ENCODE results near the gene SNCA. TPM values are rescaled to one million over a fixed set of nuclear protein-coding genes. Genes with fewer than 3 reads are reported as not detected.

Gene SNCA
- polyA plus RNA-seq, 1 donor: 26.0 TPM

GRCh38 chr4:89820010-89820409 is 17.0 kb downstream of the SNCA start:
- H3K27me3 ChIP-seq (ENCODE audit: control insufficient read depth, insufficient read depth, low read length): peaks cover 2% of the 10 kb centered on the region
- no peaks in the 10 kb centered on the region for H3K4me1 ChIP-seq (ENCODE audit: control insufficient read depth, insufficient read depth, low read length)
- no peak for DNase-seq
- H3K27ac ChIP-seq (ENCODE audit: low read length): no peak overlapping the region
- H3K36me3 ChIP-seq (ENCODE audit: control insufficient read depth, insufficient read depth, low read length): no peaks in the 10 kb centered on the region
- no peaks in the 10 kb centered on the region for H3K9me3 ChIP-seq (ENCODE audit: control insufficient read depth, low read depth, low read length)
- no peak overlapping the region for H3K4me3 ChIP-seq (ENCODE audit: low read length)
- no CpG with 5 or more reads among the region's 3 CpGs for WGBS (ENCODE audit: insufficient coverage, low lambda C conversion rate)

GRCh38 chr4:89814362-89814761 is 22.6 kb downstream of the SNCA start:
- no peak for DNase-seq
- no peaks in the 10 kb centered on the region for H3K4me1 ChIP-seq (ENCODE audit: control insufficient read depth, insufficient read depth, low read length)
- no CpG with 5 or more reads among the region's 3 CpGs for WGBS (ENCODE audit: insufficient coverage, low lambda C conversion rate)
- H3K27me3 ChIP-seq (ENCODE audit: control insufficient read depth, insufficient read depth, low read length): peaks cover 4% of the 10 kb centered on the region
- no peak overlapping the region for H3K27ac ChIP-seq (ENCODE audit: low read length)
- H3K9me3 ChIP-seq (ENCODE audit: control insufficient read depth, low read depth, low read length): no peaks in the 10 kb centered on the region
- no peaks in the 10 kb centered on the region for H3K36me3 ChIP-seq (ENCODE audit: control insufficient read depth, insufficient read depth, low read length)
- H3K4me3 ChIP-seq (ENCODE audit: low read length): no peak overlapping the region

GRCh38 chr4:89813197-89813596 is 23.8 kb downstream of the SNCA start:
- Histone ChIP-seq H3K36me3 (ENCODE audit: control insufficient read depth, insufficient read depth, low read length) (no peaks in the 10 kb centered on the region), H3K27ac (ENCODE audit: low read length) (no peak overlapping the region), H3K4me1 (ENCODE audit: control insufficient read depth, insufficient read depth, low read length) (no peaks in the 10 kb centered on the region), H3K4me3 (ENCODE audit: low read length) (no peak overlapping the region), H3K27me3 (ENCODE audit: control insufficient read depth, insufficient read depth, low read length) (peaks cover 2% of the 10 kb centered on the region), H3K9me3 (ENCODE audit: control insufficient read depth, low read depth, low read length) (no peaks in the 10 kb centered on the region)
- no CpG with 5 or more reads among the region's 2 CpGs for WGBS (ENCODE audit: insufficient coverage, low lambda C conversion rate)
- no peak for DNase-seq

GRCh38 chr4:89807441-89808140 is 29.4 kb downstream of the SNCA start:
- no peaks in the 10 kb centered on the region for H3K4me1 ChIP-seq (ENCODE audit: control insufficient read depth, insufficient read depth, low read length)
- H3K27me3 ChIP-seq (ENCODE audit: control insufficient read depth, insufficient read depth, low read length): no peaks in the 10 kb centered on the region
- H3K4me3 ChIP-seq (ENCODE audit: low read length): no peak overlapping the region
- no peaks in the 10 kb centered on the region for H3K9me3 ChIP-seq (ENCODE audit: control insufficient read depth, low read depth, low read length)
- WGBS (ENCODE audit: insufficient coverage, low lambda C conversion rate): 79% methylated on average over 3 of the region's 6 CpGs
- no peak for DNase-seq
- H3K36me3 ChIP-seq (ENCODE audit: control insufficient read depth, insufficient read depth, low read length): no peaks in the 10 kb centered on the region
- H3K27ac ChIP-seq (ENCODE audit: low read length): no peak overlapping the region

GRCh38 chr4:89805297-89805696 is 31.7 kb downstream of the SNCA start:
- no peaks in the 10 kb centered on the region for H3K9me3 ChIP-seq (ENCODE audit: control insufficient read depth, low read depth, low read length)
- no peak for DNase-seq
- WGBS (ENCODE audit: insufficient coverage, low lambda C conversion rate): 67% methylated on average over 1 of the region's 2 CpGs
- no peaks in the 10 kb centered on the region for H3K36me3 ChIP-seq (ENCODE audit: control insufficient read depth, insufficient read depth, low read length)
- no peak overlapping the region for H3K4me3 ChIP-seq (ENCODE audit: low read length)
- no peaks in the 10 kb centered on the region for H3K4me1 ChIP-seq (ENCODE audit: control insufficient read depth, insufficient read depth, low read length)
- H3K27me3 ChIP-seq (ENCODE audit: control insufficient read depth, insufficient read depth, low read length): no peaks in the 10 kb centered on the region
- H3K27ac ChIP-seq (ENCODE audit: low read length): no peak overlapping the region

GRCh38 chr4:89803915-89804314 is 33.0 kb downstream of the SNCA start:
- no peak overlapping the region for H3K4me3 ChIP-seq (ENCODE audit: low read length)
- DNase-seq: no peak
- H3K4me1 ChIP-seq (ENCODE audit: control insufficient read depth, insufficient read depth, low read length): no peaks in the 10 kb centered on the region
- no CpG with 5 or more reads among the region's 4 CpGs for WGBS (ENCODE audit: insufficient coverage, low lambda C conversion rate)
- no peaks in the 10 kb centered on the region for H3K36me3 ChIP-seq (ENCODE audit: control insufficient read depth, insufficient read depth, low read length)
- no peaks in the 10 kb centered on the region for H3K27me3 ChIP-seq (ENCODE audit: control insufficient read depth, insufficient read depth, low read length)
- no peaks in the 10 kb centered on the region for H3K9me3 ChIP-seq (ENCODE audit: control insufficient read depth, low read depth, low read length)
- no peak overlapping the region for H3K27ac ChIP-seq (ENCODE audit: low read length)

GRCh38 chr4:89803036-89803435 is 33.9 kb downstream of the SNCA start:
- Histone ChIP-seq H3K4me1 (ENCODE audit: control insufficient read depth, insufficient read depth, low read length) (no peaks in the 10 kb centered on the region), H3K4me3 (ENCODE audit: low read length) (no peak overlapping the region), H3K27ac (ENCODE audit: low read length) (no peak overlapping the region), H3K27me3 (ENCODE audit: control insufficient read depth, insufficient read depth, low read length) (no peaks in the 10 kb centered on the region), H3K36me3 (ENCODE audit: control insufficient read depth, insufficient read depth, low read length) (no peaks in the 10 kb centered on the region), H3K9me3 (ENCODE audit: control insufficient read depth, low read depth, low read length) (no peaks in the 10 kb centered on the region)
- no peak for DNase-seq
- WGBS (ENCODE audit: insufficient coverage, low lambda C conversion rate): 100% methylated on average over 1 of the region's 1 CpG

- Histone ChIP-seq H3K4me1 (ENCODE audit: control insufficient read depth, insufficient read depth, low read length) (no peaks in the 10 kb centered on the region), H3K36me3 (ENCODE audit: control insufficient read depth, insufficient read depth, low read length) (no peaks in the 10 kb centered on the region), H3K27ac (ENCODE audit: low read length) (no peak overlapping the region), H3K4me3 (ENCODE audit: low read length) (no peak overlapping the region), H3K9me3 (ENCODE audit: control insufficient read depth, low read depth, low read length) (no peaks in the 10 kb centered on the region), H3K27me3 (ENCODE audit: control insufficient read depth, insufficient read depth, low read length) (no peaks in the 10 kb centered on the region)
- DNase-seq: no peak
- WGBS (ENCODE audit: insufficient coverage, low lambda C conversion rate): no CpG with 5 or more reads among the region's 3 CpGs
Measured at GRCh38 chr4:89800527-89801103, 36.3 kb downstream of the SNCA start.

- H3K27ac ChIP-seq (ENCODE audit: low read length): no peak overlapping the region
- H3K27me3 ChIP-seq (ENCODE audit: control insufficient read depth, insufficient read depth, low read length): no peaks in the 10 kb centered on the region
- no peaks in the 10 kb centered on the region for H3K4me1 ChIP-seq (ENCODE audit: control insufficient read depth, insufficient read depth, low read length)
- WGBS (ENCODE audit: insufficient coverage, low lambda C conversion rate): 86% methylated on average over 2 of the region's 3 CpGs
- H3K9me3 ChIP-seq (ENCODE audit: control insufficient read depth, low read depth, low read length): no peaks in the 10 kb centered on the region
- H3K36me3 ChIP-seq (ENCODE audit: control insufficient read depth, insufficient read depth, low read length): no peaks in the 10 kb centered on the region
- no peak for DNase-seq
- H3K4me3 ChIP-seq (ENCODE audit: low read length): no peak overlapping the region
Measured at GRCh38 chr4:89800012-89800516, 36.9 kb downstream of the SNCA start.

GRCh38 chr4:89799071-89799470 is 37.9 kb downstream of the SNCA start:
- Histone ChIP-seq H3K4me1 (ENCODE audit: control insufficient read depth, insufficient read depth, low read length) (no peaks in the 10 kb centered on the region), H3K27me3 (ENCODE audit: control insufficient read depth, insufficient read depth, low read length) (no peaks in the 10 kb centered on the region), H3K9me3 (ENCODE audit: control insufficient read depth, low read depth, low read length) (no peaks in the 10 kb centered on the region), H3K27ac (ENCODE audit: low read length) (no peak overlapping the region), H3K4me3 (ENCODE audit: low read length) (no peak overlapping the region), H3K36me3 (ENCODE audit: control insufficient read depth, insufficient read depth, low read length) (no peaks in the 10 kb centered on the region)
- DNase-seq: no peak

- no peak overlapping the region for H3K27ac ChIP-seq (ENCODE audit: low read length)
- no peak overlapping the region for H3K4me3 ChIP-seq (ENCODE audit: low read length)
- no peaks in the 10 kb centered on the region for H3K27me3 ChIP-seq (ENCODE audit: control insufficient read depth, insufficient read depth, low read length)
- no peaks in the 10 kb centered on the region for H3K36me3 ChIP-seq (ENCODE audit: control insufficient read depth, insufficient read depth, low read length)
- no peak for DNase-seq
- no peaks in the 10 kb centered on the region for H3K4me1 ChIP-seq (ENCODE audit: control insufficient read depth, insufficient read depth, low read length)
- H3K9me3 ChIP-seq (ENCODE audit: control insufficient read depth, low read depth, low read length): no peaks in the 10 kb centered on the region
Measured at GRCh38 chr4:89797117-89797516, 39.8 kb downstream of the SNCA start.
